WTC11 (cell line): Measurements from ENCODE around the gene IFI27. TPM values are rescaled to one million over a fixed set of nuclear protein-coding genes. Genes with fewer than 3 reads are reported as not detected.

Source experiments
- ATAC-seq: fragments of 200-7000 bp; cut with Tn5 transposase; 2 replicates; pipeline ENCODE4 v1.10.0; 2021; ENCODE audit warnings: mild to moderate bottlenecking, moderate library complexity
- CTCF ChIA-PET: fragments of 300-600 bp; sonication (Branson Sonifier 250); formaldehyde crosslinking; loops from one replicate; lab custom pipeline; 2021; ENCODE audit warnings: antibody characterized with exemption; lab: Charles Lee
- POLR2A ChIA-PET: fragments of 350-600 bp; sonication (Branson Sonifier 250); formaldehyde crosslinking; loops from one replicate; lab custom pipeline; 2021; ENCODE audit warnings: antibody characterized with exemption; lab: Charles Lee
- DNase-seq: peaks from one replicate; pipeline ENCODE4 v3.0.0; 2021; ENCODE audit warnings: low spot score
- H3K27ac Mint-ChIP-seq: 2 replicates; pipeline ENCODE4 v1.8.0; 2021; ENCODE audit warnings: mixed read lengths
- H3K27me3 Mint-ChIP-seq: 2 replicates; pipeline ENCODE4 v1.8.0; 2021; ENCODE audit warnings: low read depth, mild to moderate bottlenecking, moderate library complexity, mixed read lengths
- H3K36me3 Mint-ChIP-seq: 2 replicates; pipeline ENCODE4 v1.8.0; 2021; ENCODE audit warnings: mixed read lengths
- H3K4me1 Mint-ChIP-seq: 2 replicates; pipeline ENCODE4 v1.8.0; 2022; ENCODE audit warnings: mixed read lengths
- H3K4me3 Mint-ChIP-seq: 2 replicates; pipeline ENCODE4 v1.8.0; 2021; ENCODE audit warnings: mild to moderate bottlenecking, moderate library complexity, mixed read lengths
- H3K9me3 Mint-ChIP-seq: 2 replicates; pipeline ENCODE4 v1.8.0; 2021; ENCODE audit warnings: mixed read lengths
- CREB1 ChIP-seq: sonication (generic); formaldehyde crosslinking; IDR thresholded peaks from 2 replicates; pipeline ENCODE4 v1.8.0; 2023; ENCODE audit warnings: mild to moderate bottlenecking, missing genetic modification reagents
- ELF4 ChIP-seq: sonication (generic); formaldehyde crosslinking; IDR thresholded peaks from 2 replicates; pipeline ENCODE4 v1.8.1; 2022; ENCODE audit warnings: low read depth, mild to moderate bottlenecking, moderate library complexity, missing genetic modification reagents
- EMX1 ChIP-seq: fragments of 250-450 bp; sonication (Bioruptor Pico); IDR thresholded peaks from 2 replicates; pipeline ENCODE4 v1.8.0; 2021; ENCODE audit warnings: mild to moderate bottlenecking
- ETV6 ChIP-seq: sonication (generic); formaldehyde crosslinking; IDR thresholded peaks from 2 replicates; pipeline ENCODE4 v1.8.1; 2022; ENCODE audit warnings: mild to moderate bottlenecking, missing genetic modification reagents
- FOXP1 ChIP-seq: sonication (generic); formaldehyde crosslinking; IDR thresholded peaks from 2 replicates; pipeline ENCODE4 v1.8.0; 2022; ENCODE audit warnings: missing genetic modification reagents, mild to moderate bottlenecking, moderate library complexity, borderline replicate concordance
- GTF2I ChIP-seq: fragments of 250-450 bp; sonication (Bioruptor Pico); conservative IDR thresholded peaks from 2 replicates; pipeline ENCODE4 v1.4.0; 2021; ENCODE audit warnings: mild to moderate bottlenecking
- JUN ChIP-seq: sonication (generic); formaldehyde crosslinking; IDR thresholded peaks from 2 replicates; pipeline ENCODE4 v1.8.0; 2023; ENCODE audit warnings: mild to moderate bottlenecking, missing genetic modification reagents
- NR3C1 ChIP-seq: sonication (generic); formaldehyde crosslinking; conservative IDR thresholded peaks from 2 replicates; pipeline ENCODE4 v1.8.1; 2023; ENCODE audit warnings: low read depth, mild to moderate bottlenecking, missing genetic modification reagents
- PRRX2 ChIP-seq: fragments of 250-450 bp; sonication (Bioruptor Pico); IDR thresholded peaks from 2 replicates; pipeline ENCODE4 v1.8.0; 2021; ENCODE audit warnings: mild to moderate bottlenecking
- RELA ChIP-seq: sonication (generic); formaldehyde crosslinking; IDR thresholded peaks from 2 replicates; pipeline ENCODE4 v1.8.1; 2022; ENCODE audit warnings: missing genetic modification reagents, mild to moderate bottlenecking, borderline replicate concordance
- SMAD4 ChIP-seq: sonication (generic); formaldehyde crosslinking; IDR thresholded peaks from 2 replicates; pipeline ENCODE4 v1.8.0; 2022; ENCODE audit warnings: mild to moderate bottlenecking, missing genetic modification reagents
- SP1 ChIP-seq: sonication (generic); formaldehyde crosslinking; conservative IDR thresholded peaks from 2 replicates; pipeline ENCODE4 v1.8.1; 2022; ENCODE audit warnings: missing genetic modification reagents
- ZNF121 ChIP-seq: sonication (generic); formaldehyde crosslinking; IDR thresholded peaks from 2 replicates; pipeline ENCODE4 v1.8.0; 2023; ENCODE audit warnings: missing genetic modification reagents
- ZNF138 ChIP-seq: sonication (generic); formaldehyde crosslinking; conservative IDR thresholded peaks from 2 replicates; pipeline ENCODE4 v1.8.1; 2022; ENCODE audit warnings: mild to moderate bottlenecking, moderate library complexity, missing genetic modification reagents
- ZNF423 ChIP-seq: fragments of 250-450 bp; sonication (Bioruptor Pico); IDR thresholded peaks from 2 replicates; pipeline ENCODE4 v2.1.2; 2022; ENCODE audit warnings: mild to moderate bottlenecking, moderate library complexity
- ZSCAN18 ChIP-seq: fragments of 250-450 bp; sonication (Bioruptor Pico); IDR thresholded peaks from 2 replicates; pipeline ENCODE4 v2.1.2; 2022; ENCODE audit warnings: mild to moderate bottlenecking, moderate library complexity
- total RNA-seq: library from RNA; stranded (reverse); gene quantifications from 3 replicates; pipeline ENCODE4 v1.2.3, GENCODE V29; 2021
- TF ChIP-seq, protein P1 (sequence below): sonication (generic); formaldehyde crosslinking; IDR thresholded peaks from 2 replicates; pipeline ENCODE4 v1.8.0; 2022; ENCODE audit warnings: mild to moderate bottlenecking, missing genetic modification reagents
- TF ChIP-seq, protein P2 (sequence below): sonication (generic); formaldehyde crosslinking; conservative IDR thresholded peaks from 2 replicates; pipeline ENCODE4 v1.8.1; 2023; ENCODE audit warnings: mild to moderate bottlenecking, low read depth, missing genetic modification reagents, moderate library complexity
- TF ChIP-seq, protein P3 (sequence below): sonication (generic); formaldehyde crosslinking; IDR thresholded peaks from 2 replicates; pipeline ENCODE4 v1.8.0; 2023; ENCODE audit warnings: missing genetic modification reagents, mild to moderate bottlenecking, borderline replicate concordance
- TF ChIP-seq, protein P4 (sequence below): fragments of 250-450 bp; sonication (Bioruptor Pico); conservative IDR thresholded peaks from 2 replicates; pipeline ENCODE4 v1.9.0; 2021; ENCODE audit warnings: mild to moderate bottlenecking

IFI27 gene
- total RNA-seq, 1 experiment from 2014 or later = 1.8 TPM

DNA sequence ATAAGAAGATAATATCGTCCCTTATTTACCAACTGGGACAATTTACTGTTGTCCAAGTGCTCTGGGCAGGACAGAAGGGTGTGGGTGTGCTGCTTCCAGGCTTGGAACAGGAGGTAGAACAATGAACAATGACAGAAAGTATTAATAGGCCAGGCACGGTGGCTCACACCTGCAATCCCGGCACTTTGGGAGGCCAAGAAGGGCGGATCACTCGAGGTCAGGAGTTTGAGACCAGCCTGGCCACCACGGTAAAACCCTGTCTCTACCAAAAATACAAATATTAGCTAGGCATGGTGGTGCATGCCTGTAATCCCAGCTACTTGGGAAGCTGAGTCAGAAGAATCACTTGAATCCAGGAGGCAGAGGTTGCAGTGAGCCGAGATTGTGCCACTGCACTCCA lies 2.5 kb downstream of the IFI27 start:
- POLR2A ChIA-PET = no interaction called here
- ATAC-seq (no peak), DNase-seq (no peak)
- no peaks in the 10 kb centered on the region for H3K36me3 Mint-ChIP-seq
- no peak overlapping the region for H3K27ac Mint-ChIP-seq
- CTCF ChIA-PET = interaction anchor here (2.6 kb wide), 1 partner anchor 16 kb away, joined by 9 read pairs; the partner anchor contains the start of gene IFI27L2
- H3K4me1 Mint-ChIP-seq = peaks cover 14% of the 10 kb centered on the region; the same call in 1 of the 2 replicates
- TF ChIP-seq ZSCAN18 (CRISPR knock-in tag) = no peak
- no peak for TF ChIP-seq ZNF423 (CRISPR knock-in tag)
- no peak for TF ChIP-seq RELA
- no peak for TF ChIP-seq PRRX2 (CRISPR knock-in tag)
- no peak for TF ChIP-seq ETV6
- no peak for TF ChIP-seq SMAD4 (CRISPR knock-in tag)
- no peak for TF ChIP-seq ZNF138 (CRISPR knock-in tag)
- no peak for TF ChIP-seq NR3C1 (CRISPR knock-in tag)
- TF ChIP-seq CREB1 (CRISPR knock-in tag) = no peak
- TF ChIP-seq, protein P1, sequence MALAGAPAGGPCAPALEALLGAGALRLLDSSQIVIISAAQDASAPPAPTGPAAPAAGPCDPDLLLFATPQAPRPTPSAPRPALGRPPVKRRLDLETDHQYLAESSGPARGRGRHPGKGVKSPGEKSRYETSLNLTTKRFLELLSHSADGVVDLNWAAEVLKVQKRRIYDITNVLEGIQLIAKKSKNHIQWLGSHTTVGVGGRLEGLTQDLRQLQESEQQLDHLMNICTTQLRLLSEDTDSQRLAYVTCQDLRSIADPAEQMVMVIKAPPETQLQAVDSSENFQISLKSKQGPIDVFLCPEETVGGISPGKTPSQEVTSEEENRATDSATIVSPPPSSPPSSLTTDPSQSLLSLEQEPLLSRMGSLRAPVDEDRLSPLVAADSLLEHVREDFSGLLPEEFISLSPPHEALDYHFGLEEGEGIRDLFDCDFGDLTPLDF (CRISPR knock-in tag) = no peak
- TF ChIP-seq, protein P2, sequence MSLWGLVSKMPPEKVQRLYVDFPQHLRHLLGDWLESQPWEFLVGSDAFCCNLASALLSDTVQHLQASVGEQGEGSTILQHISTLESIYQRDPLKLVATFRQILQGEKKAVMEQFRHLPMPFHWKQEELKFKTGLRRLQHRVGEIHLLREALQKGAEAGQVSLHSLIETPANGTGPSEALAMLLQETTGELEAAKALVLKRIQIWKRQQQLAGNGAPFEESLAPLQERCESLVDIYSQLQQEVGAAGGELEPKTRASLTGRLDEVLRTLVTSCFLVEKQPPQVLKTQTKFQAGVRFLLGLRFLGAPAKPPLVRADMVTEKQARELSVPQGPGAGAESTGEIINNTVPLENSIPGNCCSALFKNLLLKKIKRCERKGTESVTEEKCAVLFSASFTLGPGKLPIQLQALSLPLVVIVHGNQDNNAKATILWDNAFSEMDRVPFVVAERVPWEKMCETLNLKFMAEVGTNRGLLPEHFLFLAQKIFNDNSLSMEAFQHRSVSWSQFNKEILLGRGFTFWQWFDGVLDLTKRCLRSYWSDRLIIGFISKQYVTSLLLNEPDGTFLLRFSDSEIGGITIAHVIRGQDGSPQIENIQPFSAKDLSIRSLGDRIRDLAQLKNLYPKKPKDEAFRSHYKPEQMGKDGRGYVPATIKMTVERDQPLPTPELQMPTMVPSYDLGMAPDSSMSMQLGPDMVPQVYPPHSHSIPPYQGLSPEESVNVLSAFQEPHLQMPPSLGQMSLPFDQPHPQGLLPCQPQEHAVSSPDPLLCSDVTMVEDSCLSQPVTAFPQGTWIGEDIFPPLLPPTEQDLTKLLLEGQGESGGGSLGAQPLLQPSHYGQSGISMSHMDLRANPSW (CRISPR knock-in tag) = no peak
- TF ChIP-seq, protein P3, sequence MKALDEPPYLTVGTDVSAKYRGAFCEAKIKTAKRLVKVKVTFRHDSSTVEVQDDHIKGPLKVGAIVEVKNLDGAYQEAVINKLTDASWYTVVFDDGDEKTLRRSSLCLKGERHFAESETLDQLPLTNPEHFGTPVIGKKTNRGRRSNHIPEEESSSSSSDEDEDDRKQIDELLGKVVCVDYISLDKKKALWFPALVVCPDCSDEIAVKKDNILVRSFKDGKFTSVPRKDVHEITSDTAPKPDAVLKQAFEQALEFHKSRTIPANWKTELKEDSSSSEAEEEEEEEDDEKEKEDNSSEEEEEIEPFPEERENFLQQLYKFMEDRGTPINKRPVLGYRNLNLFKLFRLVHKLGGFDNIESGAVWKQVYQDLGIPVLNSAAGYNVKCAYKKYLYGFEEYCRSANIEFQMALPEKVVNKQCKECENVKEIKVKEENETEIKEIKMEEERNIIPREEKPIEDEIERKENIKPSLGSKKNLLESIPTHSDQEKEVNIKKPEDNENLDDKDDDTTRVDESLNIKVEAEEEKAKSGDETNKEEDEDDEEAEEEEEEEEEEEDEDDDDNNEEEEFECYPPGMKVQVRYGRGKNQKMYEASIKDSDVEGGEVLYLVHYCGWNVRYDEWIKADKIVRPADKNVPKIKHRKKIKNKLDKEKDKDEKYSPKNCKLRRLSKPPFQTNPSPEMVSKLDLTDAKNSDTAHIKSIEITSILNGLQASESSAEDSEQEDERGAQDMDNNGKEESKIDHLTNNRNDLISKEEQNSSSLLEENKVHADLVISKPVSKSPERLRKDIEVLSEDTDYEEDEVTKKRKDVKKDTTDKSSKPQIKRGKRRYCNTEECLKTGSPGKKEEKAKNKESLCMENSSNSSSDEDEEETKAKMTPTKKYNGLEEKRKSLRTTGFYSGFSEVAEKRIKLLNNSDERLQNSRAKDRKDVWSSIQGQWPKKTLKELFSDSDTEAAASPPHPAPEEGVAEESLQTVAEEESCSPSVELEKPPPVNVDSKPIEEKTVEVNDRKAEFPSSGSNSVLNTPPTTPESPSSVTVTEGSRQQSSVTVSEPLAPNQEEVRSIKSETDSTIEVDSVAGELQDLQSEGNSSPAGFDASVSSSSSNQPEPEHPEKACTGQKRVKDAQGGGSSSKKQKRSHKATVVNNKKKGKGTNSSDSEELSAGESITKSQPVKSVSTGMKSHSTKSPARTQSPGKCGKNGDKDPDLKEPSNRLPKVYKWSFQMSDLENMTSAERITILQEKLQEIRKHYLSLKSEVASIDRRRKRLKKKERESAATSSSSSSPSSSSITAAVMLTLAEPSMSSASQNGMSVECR (CRISPR knock-in tag) = no peak
- TF ChIP-seq ZNF121 (CRISPR knock-in tag) = no peak
- TF ChIP-seq ELF4 (CRISPR knock-in tag) = no peak
- no peak for TF ChIP-seq FOXP1 (CRISPR knock-in tag)
- no peak for TF ChIP-seq JUN
- no peak for TF ChIP-seq SP1
- TF ChIP-seq, protein P4, sequence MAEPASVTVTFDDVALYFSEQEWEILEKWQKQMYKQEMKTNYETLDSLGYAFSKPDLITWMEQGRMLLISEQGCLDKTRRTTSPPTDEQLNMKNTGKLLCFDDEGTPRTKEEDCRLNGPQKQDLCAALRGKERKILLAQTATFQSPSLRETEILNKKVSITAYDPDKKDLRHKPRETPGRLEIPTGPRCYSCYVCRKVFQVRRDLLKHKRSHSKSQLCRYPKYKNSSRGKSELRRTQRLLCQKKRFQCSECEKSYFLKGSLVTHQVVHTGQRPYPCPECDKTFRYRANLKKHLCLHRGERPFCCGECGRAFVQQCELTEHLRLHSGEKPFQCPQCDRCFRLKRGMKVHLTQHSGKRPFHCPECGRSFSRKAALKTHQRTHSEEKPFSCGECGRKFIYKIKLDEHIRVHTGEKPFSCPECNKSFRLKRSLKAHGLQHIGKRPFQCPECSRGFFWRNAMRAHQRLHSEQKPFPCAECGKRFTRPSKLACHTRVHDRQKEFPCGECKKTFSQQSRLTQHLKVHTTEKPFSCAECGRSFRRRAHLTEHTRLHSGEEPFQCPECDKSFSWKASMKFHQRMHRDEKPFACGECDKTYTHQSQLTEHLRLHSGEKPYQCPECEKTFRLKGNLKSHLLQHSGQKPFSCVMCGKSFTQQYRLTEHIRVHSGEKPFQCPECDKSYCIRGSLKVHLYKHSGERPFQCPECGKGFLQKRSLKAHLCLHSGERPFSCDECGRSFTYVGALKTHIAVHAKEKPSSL (CRISPR knock-in tag) = no peak
- no peak for TF ChIP-seq GTF2I (CRISPR knock-in tag)
- TF ChIP-seq EMX1 (CRISPR knock-in tag) = no peak
- TF ChIP-seq, all 79 proteins: peak for 0
- Mint-ChIP-seq H3K27me3 (peaks cover 2% of the 10 kb centered on the region; the same call in 1 of the 2 replicates), H3K4me3 (no peak overlapping the region), H3K9me3 (no peaks in the 10 kb centered on the region)
